IPS DF 19.7 (cell line): Measurements from ENCODE around the gene ABCB11.
A peak's percentile ranks its signal among the peaks of the same experiment; 100 is the strongest.
"Not testable (repeated sequence)": the region's sequence is repeated elsewhere in the genome, so short reads cannot be mapped to it uniquely, and the experiment has no call there.

ENCODE experiments used
- DNase-seq: peaks from one replicate; pipeline ENCODE4 v3.0.0-alpha.2; 2013; ENCODE audit warnings: low read depth, low spot score

The ABCB11 gene

DNA sequence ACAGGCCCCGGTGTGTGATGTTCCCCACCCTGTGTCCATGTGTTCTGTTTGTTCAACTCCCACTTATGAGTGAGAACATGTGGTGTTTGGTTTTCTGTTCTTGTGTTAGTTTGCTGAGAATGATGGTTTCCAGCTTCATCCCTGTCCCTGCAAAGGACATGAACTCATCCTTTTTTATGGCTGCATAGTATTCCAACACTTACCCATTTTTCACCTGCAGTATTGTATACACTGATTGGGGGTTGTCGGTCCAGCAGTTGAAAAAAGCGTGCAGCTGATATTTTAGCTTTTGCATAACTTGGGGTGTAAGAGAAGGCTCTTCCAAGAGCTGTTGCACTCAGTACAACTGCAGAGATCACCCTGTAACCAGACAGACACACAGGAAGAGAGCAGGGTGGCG is 99.0 kb downstream of the ABCB11 start:
- DNase-seq: not testable (repeated sequence)

DNA sequence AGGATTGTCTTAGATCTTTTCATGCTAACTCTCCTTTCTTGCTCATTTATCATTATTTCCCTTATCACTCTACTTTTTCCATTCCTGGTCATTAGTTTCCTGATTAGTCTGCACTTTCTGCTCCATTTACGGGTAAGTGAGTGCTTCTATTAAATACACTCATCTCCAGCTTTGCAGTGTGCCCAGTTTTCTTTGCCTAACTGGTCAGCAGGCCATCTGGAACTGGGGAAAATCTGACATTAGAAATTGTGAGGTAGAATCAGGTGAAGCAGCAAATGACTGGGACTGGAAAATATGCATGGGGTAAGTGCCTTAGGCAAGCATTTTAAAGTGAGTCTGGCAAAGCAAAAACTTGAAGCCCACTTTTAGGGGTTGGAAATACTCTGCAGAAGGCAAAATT is 100.9 kb downstream of the ABCB11 start:
- no peak for DNase-seq

DNA sequence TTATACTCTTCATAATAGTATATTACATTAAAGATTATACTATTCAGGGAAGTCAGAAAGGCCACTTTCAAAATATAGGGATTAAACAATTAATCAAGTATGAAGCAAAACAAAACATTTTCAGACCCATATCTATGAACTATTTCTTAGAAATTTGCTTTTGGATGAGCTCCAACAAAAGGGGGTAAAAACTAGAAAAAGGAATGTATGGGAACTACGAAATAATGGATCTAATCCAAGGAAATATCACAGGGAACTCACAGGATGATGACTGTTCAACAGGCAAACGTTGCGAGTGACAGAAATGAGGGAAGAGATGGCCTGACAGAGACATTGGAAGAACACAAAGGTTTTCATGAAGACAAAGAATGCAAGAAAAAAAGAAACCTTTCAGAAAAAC is 102.1 kb downstream of the ABCB11 start:
- no peak for DNase-seq

DNA sequence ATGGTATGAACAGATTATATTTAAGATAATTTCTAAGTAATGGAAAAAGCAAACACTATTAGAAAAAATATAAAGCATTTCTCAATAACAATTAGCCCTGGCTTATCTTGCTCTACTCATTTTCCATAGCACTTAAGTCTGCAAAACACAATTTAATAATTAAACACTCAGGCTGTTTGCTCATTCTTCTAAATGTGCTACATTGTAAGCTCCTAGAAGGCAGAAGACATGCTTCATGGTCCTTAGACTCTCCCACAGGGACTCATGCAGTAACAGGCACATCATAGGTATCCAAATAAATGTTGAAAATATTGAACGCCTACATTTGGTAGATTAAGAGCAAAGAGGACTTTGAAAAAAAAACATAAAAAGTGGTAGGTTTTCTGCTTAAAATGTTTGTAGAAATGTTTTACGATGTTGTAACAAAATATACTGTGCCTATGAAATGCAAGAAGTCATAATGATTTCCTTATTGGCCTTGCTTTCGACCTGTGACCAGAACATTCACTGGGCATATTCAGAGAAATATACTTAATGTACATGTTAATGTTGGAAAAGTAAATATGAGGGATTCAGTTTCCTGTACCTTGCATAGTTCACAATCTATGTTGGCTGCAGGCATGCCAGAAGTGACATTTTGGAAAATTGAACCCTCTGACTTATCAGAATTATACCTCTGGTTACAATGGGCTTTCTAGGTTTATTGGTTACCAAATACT is 102.9 kb downstream of the ABCB11 start:
- no peak for DNase-seq

DNA sequence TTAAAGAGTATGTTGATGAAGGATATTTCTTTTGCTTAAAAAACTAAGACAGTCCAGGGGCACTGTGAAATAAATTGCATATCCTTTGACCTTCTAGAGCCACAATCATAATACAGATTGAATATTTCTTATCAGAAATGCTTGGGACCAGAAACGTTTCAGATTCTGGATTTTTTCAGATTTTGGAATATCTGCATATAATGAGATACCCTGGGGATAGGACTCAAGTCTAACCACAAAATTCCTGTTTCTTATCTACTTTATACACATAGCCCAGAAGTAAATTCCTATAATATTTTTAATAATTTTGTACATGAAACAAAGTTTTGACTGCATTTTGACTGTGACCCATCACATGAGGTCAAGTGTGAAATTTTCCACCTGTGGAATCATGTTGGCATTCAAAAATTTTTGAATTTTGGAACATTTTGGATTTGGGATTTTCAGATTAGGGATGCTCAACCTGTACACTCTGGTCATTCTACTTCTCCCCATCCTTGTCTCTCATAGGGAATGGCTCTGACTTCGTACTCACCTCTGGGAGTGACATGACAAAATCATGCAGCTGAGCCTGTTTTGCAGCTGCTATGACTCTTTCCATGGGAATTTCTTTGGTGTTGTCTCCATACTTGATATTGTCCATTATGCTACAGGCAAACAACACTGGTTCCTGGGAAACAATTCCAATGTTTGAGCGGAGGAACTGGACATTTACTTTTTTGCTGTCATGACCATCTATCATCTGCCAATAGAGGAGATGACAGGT is 104.3 kb downstream of the ABCB11 start:
- DNase-seq: no peak

- no peak for DNase-seq
Observed at GRCh38 chr2:168920504-168921157, 110.5 kb downstream of the ABCB11 start.

DNA sequence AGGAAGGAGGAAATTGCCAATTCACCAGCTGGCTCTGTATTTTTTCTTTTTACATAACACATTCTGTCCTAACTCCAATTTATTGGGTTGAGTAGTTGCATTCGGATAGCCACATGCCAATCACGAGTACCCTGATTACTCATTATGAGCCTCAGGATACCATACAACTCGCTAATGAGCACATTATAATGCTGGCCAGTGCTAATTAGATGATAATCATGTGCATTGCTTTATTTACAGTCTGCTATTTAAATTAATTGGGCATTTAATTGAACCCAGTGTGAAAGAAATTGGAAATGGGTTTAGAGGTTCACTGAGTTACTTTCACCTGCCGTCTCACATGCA is 114.8 kb downstream of the ABCB11 start:
- no peak for DNase-seq

GRCh38 chr2:168915441-168916330 is 115.4 kb downstream of the ABCB11 start:
- no peak for DNase-seq

DNA sequence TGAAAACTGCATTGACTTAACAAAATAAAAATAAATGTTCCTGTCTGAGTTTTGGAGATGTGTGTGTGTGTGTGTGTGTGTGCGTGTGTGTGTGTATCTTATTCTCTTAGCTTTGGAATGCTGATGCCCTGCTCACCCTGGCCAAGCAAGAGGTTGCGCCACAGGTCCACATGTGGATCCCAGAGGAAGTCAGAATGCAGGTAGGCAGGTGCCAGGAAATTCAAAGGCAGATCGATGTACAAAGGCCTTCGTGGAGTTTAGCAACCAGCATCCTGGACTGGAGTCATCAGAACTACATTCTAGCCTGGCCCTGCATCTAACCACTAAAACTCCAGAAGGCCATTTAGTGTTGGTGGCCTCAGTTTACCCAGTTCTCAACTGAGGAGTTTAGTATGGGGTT is 117.6 kb downstream of the ABCB11 start:
- DNase-seq: no peak

- DNase-seq: no peak
Observed at GRCh38 chr2:168912901-168913369, 118.2 kb downstream of the ABCB11 start.

- no peak for DNase-seq
Observed at GRCh38 chr2:168912466-168912865, 118.7 kb downstream of the ABCB11 start.

DNA sequence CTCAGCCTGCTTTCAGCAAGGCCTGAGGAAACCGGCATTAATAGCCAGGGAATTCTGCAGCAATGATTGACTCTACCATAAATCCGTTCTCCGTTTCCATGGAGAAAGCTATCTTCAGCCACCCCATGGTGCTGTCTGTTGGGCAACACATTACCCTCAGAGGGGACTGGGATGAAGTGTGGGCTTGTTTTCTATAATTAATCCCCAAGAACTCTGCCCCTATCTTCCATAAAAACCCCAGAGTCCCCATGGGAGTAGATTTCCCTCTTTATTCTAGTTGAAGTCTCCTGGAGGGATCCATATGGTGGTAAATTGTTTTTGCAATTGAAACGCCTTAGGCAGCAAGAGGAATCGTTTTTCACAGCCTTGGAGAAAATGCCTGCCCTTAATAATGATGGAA is 120.8 kb downstream of the ABCB11 start:
- no peak for DNase-seq

DNA sequence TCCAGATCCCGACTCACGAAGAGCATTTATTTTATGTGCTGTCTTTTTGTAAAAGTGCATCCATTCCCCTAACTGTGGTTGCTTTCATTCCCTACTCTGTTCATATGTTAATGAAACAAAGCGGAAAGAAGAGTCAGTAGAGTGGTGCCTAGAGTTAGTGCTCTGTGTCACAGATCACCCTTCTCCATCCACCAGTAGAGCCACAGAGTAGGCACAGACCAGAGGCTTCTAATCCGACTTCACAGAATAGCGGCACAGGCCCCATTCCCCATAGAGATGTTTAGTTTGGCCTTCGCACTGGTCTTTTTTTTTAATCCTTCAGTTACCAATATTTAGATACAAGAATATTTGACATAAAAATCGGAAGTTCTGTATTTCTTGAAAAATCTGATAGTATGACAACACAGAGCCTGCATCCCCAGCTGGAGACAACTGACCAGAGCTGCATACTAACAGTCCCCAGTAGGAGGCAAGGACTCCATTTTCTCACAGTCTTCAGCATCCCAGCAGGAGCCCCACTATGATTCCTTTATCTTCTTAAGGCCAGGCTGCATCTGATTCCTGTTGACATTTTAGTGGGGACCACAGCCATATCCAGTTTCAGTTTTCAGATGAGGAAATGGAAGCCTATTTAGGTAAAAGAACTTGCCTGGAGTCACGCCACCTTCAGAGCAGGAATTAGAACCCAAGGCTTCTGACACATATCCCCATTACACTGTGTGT is 123.0 kb downstream of the ABCB11 start:
- DNase-seq: peak; percentile 48

- DNase-seq: no peak
Observed at GRCh38 chr2:168904358-168904757, 126.8 kb downstream of the ABCB11 start.

- DNase-seq: no peak
Observed at GRCh38 chr2:168903888-168904287, 127.2 kb downstream of the ABCB11 start.

DNA sequence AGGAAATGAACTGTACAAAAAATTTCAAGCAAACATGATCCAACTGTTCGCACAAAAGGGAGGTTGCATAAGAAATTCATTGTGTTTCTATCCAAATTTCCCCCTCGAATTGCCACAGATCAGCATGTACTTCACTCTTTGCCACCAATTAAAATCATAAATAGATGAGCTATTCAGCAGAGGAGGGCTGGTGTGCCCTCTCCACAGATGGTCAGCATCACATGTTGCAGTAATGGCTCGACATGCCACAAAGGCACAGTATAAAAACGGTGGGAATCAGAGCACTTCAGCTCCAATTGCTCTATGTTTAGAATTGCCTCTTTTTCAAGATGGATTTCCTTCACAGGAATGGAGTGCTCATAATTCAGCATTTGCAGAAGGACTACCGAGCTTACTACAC is 130.1 kb downstream of the ABCB11 start, which contains the start of gene G6PC2:
Gene G6PC2, plus strand, starts transcription at position 289 of the 400 bp plus-strand sequence. Its CDS starts 41 bp downstream, at position 330.
- DNase-seq: no peak

- DNase-seq: no peak
Observed at GRCh38 chr2:168897449-168897848, 133.7 kb downstream of the ABCB11 start.

- DNase-seq: no peak
Observed at GRCh38 chr2:168896783-168897182, 134.3 kb downstream of the ABCB11 start.

DNA sequence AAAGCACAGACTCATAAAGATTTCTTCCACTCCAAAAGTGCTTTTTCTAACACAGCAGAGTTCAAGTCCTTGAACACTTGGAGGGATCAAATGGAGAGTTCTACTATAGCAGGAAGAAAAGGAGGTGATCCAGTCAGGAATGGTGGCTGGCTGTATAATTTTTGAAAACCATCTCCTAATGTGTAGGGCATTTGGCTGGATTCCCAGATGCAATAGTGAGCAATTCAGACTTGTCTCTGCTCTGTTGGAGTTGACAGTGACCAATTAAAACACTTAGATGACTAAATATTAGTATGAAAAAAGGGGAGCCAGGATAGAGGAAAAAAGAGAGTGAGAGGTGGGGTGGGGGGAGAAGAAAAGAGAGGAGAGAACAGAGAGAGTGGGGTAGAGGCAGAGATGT is 135.4 kb downstream of the ABCB11 start:
- no peak for DNase-seq

DNA sequence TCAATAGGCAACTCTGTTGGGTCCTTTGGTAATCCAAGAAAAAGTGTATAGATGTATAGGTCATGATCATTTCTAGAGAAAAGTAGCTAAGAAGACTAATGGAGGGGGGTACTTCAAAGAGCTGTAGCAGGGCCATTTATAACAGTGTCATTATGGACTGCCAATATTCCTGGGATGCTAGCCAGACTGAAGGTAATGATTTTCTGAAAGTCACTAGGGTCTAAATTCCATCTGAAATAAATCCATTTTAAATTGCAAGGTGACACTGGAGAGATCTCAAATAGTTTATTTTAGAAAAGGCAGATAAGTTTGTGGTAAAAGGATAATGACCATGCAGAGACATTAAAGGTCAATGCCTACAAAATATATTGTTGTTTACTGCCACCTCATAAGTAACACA is 136.4 kb downstream of the ABCB11 start:
- DNase-seq: no peak

DNA sequence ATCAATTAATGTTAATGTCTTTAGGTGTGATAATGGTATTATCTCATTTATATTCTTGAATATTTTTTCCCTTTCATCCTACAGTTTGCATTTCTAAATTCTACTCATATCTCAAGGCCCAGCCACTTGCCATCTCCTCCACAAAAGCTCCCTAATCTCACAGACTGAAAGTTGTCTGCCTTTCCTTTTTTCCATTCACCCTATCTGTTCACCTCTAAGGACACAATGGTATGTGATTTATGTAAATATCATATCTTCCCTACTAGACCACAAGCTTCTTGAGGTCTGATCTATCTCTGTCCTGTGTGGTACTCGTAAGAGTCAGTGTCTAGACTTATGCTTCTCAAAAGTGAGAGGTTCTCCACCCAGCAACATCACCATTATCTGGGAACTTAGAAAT is 137.0 kb downstream of the ABCB11 start:
- no peak for DNase-seq
